ENCODE data around the gene NPTXR. TPM values are rescaled to one million over a fixed set of nuclear protein-coding genes. Genes with fewer than 3 reads are reported as not detected.

The NPTXR gene
- total RNA-seq, 1 experiment from 2014 or later: 129 TPM

- TF ChIP-seq EZH2 (IDR thresholded peaks at IDR 0.05; ENCODE audit: borderline replicate concordance, low read depth, low read length, poor library complexity, severe bottlenecking): no peak
- TF ChIP-seq, protein P1, sequence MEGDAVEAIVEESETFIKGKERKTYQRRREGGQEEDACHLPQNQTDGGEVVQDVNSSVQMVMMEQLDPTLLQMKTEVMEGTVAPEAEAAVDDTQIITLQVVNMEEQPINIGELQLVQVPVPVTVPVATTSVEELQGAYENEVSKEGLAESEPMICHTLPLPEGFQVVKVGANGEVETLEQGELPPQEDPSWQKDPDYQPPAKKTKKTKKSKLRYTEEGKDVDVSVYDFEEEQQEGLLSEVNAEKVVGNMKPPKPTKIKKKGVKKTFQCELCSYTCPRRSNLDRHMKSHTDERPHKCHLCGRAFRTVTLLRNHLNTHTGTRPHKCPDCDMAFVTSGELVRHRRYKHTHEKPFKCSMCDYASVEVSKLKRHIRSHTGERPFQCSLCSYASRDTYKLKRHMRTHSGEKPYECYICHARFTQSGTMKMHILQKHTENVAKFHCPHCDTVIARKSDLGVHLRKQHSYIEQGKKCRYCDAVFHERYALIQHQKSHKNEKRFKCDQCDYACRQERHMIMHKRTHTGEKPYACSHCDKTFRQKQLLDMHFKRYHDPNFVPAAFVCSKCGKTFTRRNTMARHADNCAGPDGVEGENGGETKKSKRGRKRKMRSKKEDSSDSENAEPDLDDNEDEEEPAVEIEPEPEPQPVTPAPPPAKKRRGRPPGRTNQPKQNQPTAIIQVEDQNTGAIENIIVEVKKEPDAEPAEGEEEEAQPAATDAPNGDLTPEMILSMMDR (conservative IDR thresholded peaks at IDR 0.05; ENCODE audit: low read depth, low read length): no peak
- no TSS peak for BruUV-seq (replicated peaks)
- Histone ChIP-seq H3K36me3 (ENCODE audit: insufficient read depth, low read length, poor library complexity, severe bottlenecking) (no peaks in the 10 kb centered on the region), H3K27me3 (replicated peaks; ENCODE audit: insufficient read depth, low read depth, low read length, poor library complexity) (no peaks in the 10 kb centered on the region), H3K27ac (ENCODE audit: low read depth, low read length, poor library complexity, severe bottlenecking) (no peak overlapping the region), H3K9me3 (ENCODE audit: low read depth, low read length, poor library complexity, severe bottlenecking) (no peaks in the 10 kb centered on the region), H3K4me1 (ENCODE audit: insufficient read depth, low read length, poor library complexity, severe bottlenecking) (peaks cover 20% of the 10 kb centered on the region), H3K4me3 (ENCODE audit: low read depth, low read length, poor library complexity, severe bottlenecking) (no peak overlapping the region)
- intact Hi-C loops (cut with micrococcal nuclease; ENCODE audit: unreplicated experiment): no loop called here
- POLR2A ChIA-PET (ENCODE audit: low non-redundant PET): no interaction called here
- CTCF ChIA-PET: no interaction called here
- no peak for DNase-seq (ENCODE audit: low spot score)
Observed at GRCh38 chr22:38772623-38772873, 71.3 kb downstream of the NPTXR start.

GRCh38 chr22:38770257-38770949 is 73.4 kb downstream of the NPTXR start:
- no peak for DNase-seq (ENCODE audit: low spot score)
- CTCF ChIA-PET: interaction anchor here (0.6 to 1.7 kb wide), 3 partner anchors 100 to 561 kb away, joined by 4 to 24 read pairs (median 5); partner anchors contain the start of gene CBX6
- POLR2A ChIA-PET (ENCODE audit: low non-redundant PET): interaction anchor here (0.6 kb wide), 1 partner anchor 12 kb away, joined by 12 read pairs; no protein-coding TSS in a partner anchor
- no peaks in the 10 kb centered on the region for H3K36me3 ChIP-seq (ENCODE audit: insufficient read depth, low read length, poor library complexity, severe bottlenecking)
- TF ChIP-seq, protein P1 (conservative IDR thresholded peaks at IDR 0.05; ENCODE audit: low read depth, low read length): no peak
- no peak for TF ChIP-seq EZH2 (IDR thresholded peaks at IDR 0.05; ENCODE audit: borderline replicate concordance, low read depth, low read length, poor library complexity, severe bottlenecking)
- H3K4me3 ChIP-seq (ENCODE audit: low read depth, low read length, poor library complexity, severe bottlenecking): no peak overlapping the region
- intact Hi-C loops (cut with micrococcal nuclease; ENCODE audit: unreplicated experiment): no loop called here
- H3K27me3 ChIP-seq (replicated peaks; ENCODE audit: insufficient read depth, low read depth, low read length, poor library complexity): no peaks in the 10 kb centered on the region
- peak overlapping the region; percentile 54 for H3K27ac ChIP-seq (ENCODE audit: low read depth, low read length, poor library complexity, severe bottlenecking)
- no peaks in the 10 kb centered on the region for H3K9me3 ChIP-seq (ENCODE audit: low read depth, low read length, poor library complexity, severe bottlenecking)
- no TSS peak for BruUV-seq (replicated peaks)
- peaks cover 31% of the 10 kb centered on the region for H3K4me1 ChIP-seq (ENCODE audit: insufficient read depth, low read length, poor library complexity, severe bottlenecking)

Other genes with a start within 250 kb of the NPTXR start
- 3.8 and 5.3 TPM in 2 replicates for gene FAM227A, start 187.6 kb downstream of the NPTXR start, total RNA-seq (2021)
- 22.1 and 28.5 TPM in 2 replicates for gene CBY1, start 187.4 kb downstream of the NPTXR start, total RNA-seq (2021)
- 143 and 152 TPM in 2 replicates for gene TOMM22, start 162.1 kb downstream of the NPTXR start, total RNA-seq (2021)
- 53.1 and 54.2 TPM in 2 replicates for gene JOSD1, start 143.1 kb downstream of the NPTXR start, total RNA-seq (2021)
- gene GTPBP1, start 138.1 kb downstream of the NPTXR start, total RNA-seq (2021): 88.2 and 96.2 TPM in 2 replicates
- gene SUN2, start 88.0 kb downstream of the NPTXR start, total RNA-seq (2021): 104 and 110 TPM in 2 replicates
- 51.7 and 59.1 TPM in 2 replicates for gene DNAL4, start 49.9 kb downstream of the NPTXR start, total RNA-seq (2021)
- 111 and 119 TPM in 2 replicates for gene CBX6, start 28.2 kb upstream of the NPTXR start, total RNA-seq (2021)
- gene APOBEC3A, start 113.6 kb upstream of the NPTXR start, total RNA-seq (2021): not detected in 2 replicates
- 6.4 and 9.0 TPM in 2 replicates for gene APOBEC3B, start 138.3 kb upstream of the NPTXR start, total RNA-seq (2021)
- 12.9 and 13.0 TPM in 2 replicates for gene APOBEC3C, start 170.2 kb upstream of the NPTXR start, total RNA-seq (2021)
- 3.1 and 4.7 TPM in 2 replicates for gene APOBEC3D, start 177.1 kb upstream of the NPTXR start, total RNA-seq (2021)
- 4.5 and 6.6 TPM in 2 replicates for gene APOBEC3F, start 196.8 kb upstream of the NPTXR start, total RNA-seq (2021)
- 2.5 and 3.2 TPM in 2 replicates for gene APOBEC3G, start 233.2 kb upstream of the NPTXR start, total RNA-seq (2021)